Upper lobe of left lung (tissue), 6 donors: ENCODE measurements around the gene LRRC37A3. TPM values are rescaled to one million over a fixed set of nuclear protein-coding genes. Genes with fewer than 3 reads are reported as not detected.
"Not testable (repeated sequence)": the region's sequence is repeated elsewhere in the genome, so short reads cannot be mapped to it uniquely, and the experiment has no call there.

Experiments
- ATAC-seq, 2 donors: fragments of 200-7000 bp; cut with Tn5 transposase; one replicate each; pipeline ENCODE4 v1.9.1; 2022; ENCODE audit warnings: mild to moderate bottlenecking in 2 of 2, moderate library complexity in 2 of 2; ENCODE audit not compliant: low FRiP score in 2 of 2
- DNase-seq, 2 donors: peaks; one replicate each; pipeline ENCODE4 v3.0.0-alpha.2; 2019 to 2020
- H3K27ac ChIP-seq, 4 donors: fragments of 200-600 bp; sonication (generic); one replicate each; pipeline ENCODE4 v1.5.1; 2016 to 2019
- H3K27me3 ChIP-seq, 4 donors: fragments of 200-600 bp; sonication (generic); one replicate each; pipeline ENCODE4 v1.5.1; 2017 to 2019
- H3K36me3 ChIP-seq, 4 donors: fragments of 200-600 bp; sonication (generic); one replicate each; pipeline ENCODE4 v1.5.1; 2016 to 2019
- H3K4me1 ChIP-seq, 4 donors: fragments of 200-600 bp; sonication (generic); one replicate each; pipeline ENCODE4 v1.5.1; 2018 to 2019
- H3K4me3 ChIP-seq, 4 donors: fragments of 200-600 bp; sonication (generic); one replicate each; pipeline ENCODE4 v1.5.1; 2017 to 2019; ENCODE audit warnings: mild to moderate bottlenecking in 2 of 4, moderate library complexity in 1 of 4
- H3K9me3 ChIP-seq, 4 donors: fragments of 200-600 bp; sonication (generic); one replicate each; pipeline ENCODE4 v1.5.1; 2018 to 2019
- POLR2A ChIP-seq, 4 donors: fragments of 450-650 bp; IDR thresholded peaks; one replicate each; pipeline ENCODE4 v1.5.1; 2016 to 2017; ENCODE audit warnings: antibody characterized with exemption in 4 of 4, mild to moderate bottlenecking in 2 of 4
- POLR2AphosphoS5 ChIP-seq, 2 donors: sonication (generic); formaldehyde crosslinking; IDR thresholded peaks; one replicate each; pipeline ENCODE4 v1.5.1; 2017; ENCODE audit warnings: antibody characterized with exemption in 2 of 2
- WGBS, 2 donors: methylation state at CpG; one replicate each; pipeline ENCODE4 v1.1.5; 2017 to 2018; 5-methylcytosine and 5-hydroxymethylcytosine counted together
- total RNA-seq, 6 donors: library from RNA; depleted of rRNA in 4 of 6; stranded (reverse); fragments of >200 nt in 4 of 6; gene quantifications; one replicate each; pipeline versions ENCODE4 v1.1.0 to v1.2.1, GENCODE V29; 2016 to 2021
- TF ChIP-seq, protein P1 (sequence below), 6 experiments: fragments of 450-650 bp in 4 of 6; fragments of 200-600 bp in 2 of 6; sonication (generic) in 2 of 6; IDR thresholded peaks; one replicate each; pipeline ENCODE4 v1.5.1; 2016 to 2019; ENCODE audit warnings: antibody characterized with exemption in 6 of 6
- donor health status: DM: no; HTN: no; CAD: no; lungs with moderate emphysema.
- donor health status: DM: no; HTN: yes; CAD: no; lungs with severe emphysema.

Gene LRRC37A3
- total RNA-seq, 6 donors from 2014 or later: 4.0 to 13.6 (median 10.4) TPM

DNA sequence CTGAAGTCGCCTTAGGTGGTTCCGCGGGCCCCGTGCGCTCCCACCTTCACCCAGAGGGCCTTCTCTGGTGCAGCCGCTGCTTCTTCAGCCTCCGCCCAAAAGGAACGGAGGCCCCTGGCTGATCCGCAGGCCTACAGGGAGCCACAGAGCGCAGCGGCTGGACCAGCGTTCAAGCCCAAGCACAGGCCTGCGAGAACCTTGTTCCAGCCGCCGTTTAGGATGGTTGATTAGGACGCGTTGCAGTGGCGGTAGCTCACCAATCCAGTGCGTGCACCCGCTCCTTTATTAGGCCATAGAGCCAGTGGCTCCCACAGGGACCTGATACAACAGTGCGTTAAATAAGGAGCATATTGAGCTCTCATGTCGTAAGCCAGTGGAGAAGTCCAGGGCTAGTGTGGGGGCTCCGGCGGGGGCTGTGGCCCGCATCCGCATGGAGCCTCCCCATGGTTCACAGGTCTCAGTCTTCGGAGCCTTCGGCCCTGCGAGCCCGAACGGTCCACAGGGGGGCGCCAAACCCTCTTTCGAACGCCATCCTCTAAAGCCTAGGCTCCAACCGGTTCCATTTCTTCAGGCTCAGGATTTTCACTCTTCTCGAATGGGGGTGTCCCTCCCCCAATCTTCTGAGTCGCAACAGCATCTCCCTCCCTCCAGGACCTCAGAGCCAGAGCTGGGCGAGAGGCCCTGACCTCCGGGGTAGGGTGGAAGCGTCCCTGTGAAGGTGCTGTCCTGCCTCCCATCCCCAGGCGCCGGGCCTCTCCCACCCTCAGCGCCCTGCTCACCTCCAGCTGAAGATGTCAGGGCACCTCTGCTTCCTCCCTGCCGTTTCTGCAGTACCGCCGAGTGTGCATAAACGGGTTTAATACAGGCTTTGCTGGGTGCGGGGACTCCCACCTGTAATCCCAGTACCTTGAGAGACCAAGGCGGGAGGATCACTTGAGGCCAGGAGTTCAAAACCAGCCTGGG is 71.5 kb downstream of the LRRC37A3 start:
- H3K4me1 ChIP-seq, H3K4me3 ChIP-seq, H3K27me3 ChIP-seq, H3K27ac ChIP-seq, H3K9me3 ChIP-seq, H3K36me3 ChIP-seq: not testable (repeated sequence)
- WGBS, 2 donors: 33 to 56% methylated on average over 21 to 45 of the region's 49 CpGs
- ATAC-seq (peak; percentile 89), DNase-seq (peak; percentile 79 to 94)
- TF ChIP-seq, protein P1, sequence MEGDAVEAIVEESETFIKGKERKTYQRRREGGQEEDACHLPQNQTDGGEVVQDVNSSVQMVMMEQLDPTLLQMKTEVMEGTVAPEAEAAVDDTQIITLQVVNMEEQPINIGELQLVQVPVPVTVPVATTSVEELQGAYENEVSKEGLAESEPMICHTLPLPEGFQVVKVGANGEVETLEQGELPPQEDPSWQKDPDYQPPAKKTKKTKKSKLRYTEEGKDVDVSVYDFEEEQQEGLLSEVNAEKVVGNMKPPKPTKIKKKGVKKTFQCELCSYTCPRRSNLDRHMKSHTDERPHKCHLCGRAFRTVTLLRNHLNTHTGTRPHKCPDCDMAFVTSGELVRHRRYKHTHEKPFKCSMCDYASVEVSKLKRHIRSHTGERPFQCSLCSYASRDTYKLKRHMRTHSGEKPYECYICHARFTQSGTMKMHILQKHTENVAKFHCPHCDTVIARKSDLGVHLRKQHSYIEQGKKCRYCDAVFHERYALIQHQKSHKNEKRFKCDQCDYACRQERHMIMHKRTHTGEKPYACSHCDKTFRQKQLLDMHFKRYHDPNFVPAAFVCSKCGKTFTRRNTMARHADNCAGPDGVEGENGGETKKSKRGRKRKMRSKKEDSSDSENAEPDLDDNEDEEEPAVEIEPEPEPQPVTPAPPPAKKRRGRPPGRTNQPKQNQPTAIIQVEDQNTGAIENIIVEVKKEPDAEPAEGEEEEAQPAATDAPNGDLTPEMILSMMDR (IDR thresholded peaks at IDR 0.05): peak; percentile 56 to 71 (median 68)

DNA sequence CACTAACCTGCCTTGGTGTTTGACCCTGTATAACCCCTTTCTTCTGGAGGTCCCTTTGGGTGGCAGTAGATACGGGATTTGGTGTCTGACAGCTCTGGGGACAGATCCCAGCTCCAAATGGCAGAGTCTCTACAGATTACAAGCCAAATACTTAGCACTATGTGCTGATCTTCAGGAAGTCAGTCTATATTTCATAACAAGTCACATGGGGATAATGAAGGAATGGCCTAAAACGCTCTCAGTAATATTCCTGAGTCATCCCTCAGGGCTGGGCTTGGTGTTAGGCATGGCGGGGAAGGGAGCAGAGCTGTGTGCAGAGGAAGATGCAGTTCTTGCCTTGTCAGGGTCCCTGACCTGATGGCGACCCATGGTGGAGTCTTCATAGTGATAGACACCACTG is 72.4 kb downstream of the LRRC37A3 start:
- H3K36me3 ChIP-seq, H3K4me1 ChIP-seq, H3K4me3 ChIP-seq, H3K27ac ChIP-seq, H3K9me3 ChIP-seq, H3K27me3 ChIP-seq: not testable (repeated sequence)
- 55% methylated on average over 3 of the region's 4 CpGs; no CpG with 5 or more reads in 1 of the 2 donors for WGBS, 2 donors
- DNase-seq: peak in 1 of 2 donors; percentile 35
- ATAC-seq: peak; percentile 81 to 94

DNA sequence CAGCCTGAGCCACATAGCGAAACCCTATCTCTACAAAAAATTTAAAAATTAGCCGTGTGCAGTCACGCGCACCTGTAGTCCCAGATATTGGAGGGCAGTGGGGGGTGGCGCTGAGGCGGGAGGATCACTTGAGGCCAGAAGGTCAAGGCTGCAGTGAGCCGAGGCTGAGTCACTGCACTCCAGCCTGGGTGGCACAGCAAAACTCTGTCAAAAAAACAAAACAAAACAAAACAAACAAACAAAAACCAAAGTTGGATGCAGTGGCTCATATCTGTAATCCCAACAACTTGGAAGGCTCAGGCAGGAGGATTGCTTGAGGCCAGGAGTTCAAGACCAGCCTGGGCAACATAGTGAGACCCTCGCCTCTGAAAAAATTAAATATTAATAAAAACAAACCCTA is 75.4 kb downstream of the LRRC37A3 start:
- not testable (repeated sequence) for H3K27me3 ChIP-seq, H3K9me3 ChIP-seq, H3K36me3 ChIP-seq, H3K4me1 ChIP-seq, H3K27ac ChIP-seq, DNase-seq, H3K4me3 ChIP-seq, ATAC-seq
- 84 to 91% methylated on average over 7 to 8 of the region's 8 CpGs for WGBS, 2 donors

DNA sequence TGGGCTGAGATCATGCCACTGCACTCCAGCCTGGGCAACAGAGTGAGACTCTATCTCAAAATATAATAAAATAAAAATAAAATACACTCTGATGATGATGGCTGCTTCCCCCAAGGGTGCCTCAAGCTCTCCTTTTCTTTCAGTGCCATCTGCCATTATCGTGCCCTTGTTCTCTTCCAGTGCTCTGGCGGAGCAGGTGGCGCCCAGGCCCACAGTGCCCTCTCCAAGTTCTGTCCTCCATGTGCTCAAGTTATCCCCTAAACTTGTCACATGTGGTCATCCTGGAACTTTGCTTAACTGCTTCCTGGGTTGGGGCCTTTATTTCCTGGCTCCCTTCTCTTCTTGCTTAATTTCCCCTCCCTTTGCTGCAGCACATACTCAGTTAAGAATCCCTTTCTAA is 76.4 kb downstream of the LRRC37A3 start:
- not testable (repeated sequence) for DNase-seq, H3K27me3 ChIP-seq, H3K4me3 ChIP-seq, ATAC-seq, H3K27ac ChIP-seq, H3K36me3 ChIP-seq, H3K9me3 ChIP-seq, H3K4me1 ChIP-seq
- 87 to 94% methylated on average over 3 of the region's 3 CpGs for WGBS, 2 donors

DNA sequence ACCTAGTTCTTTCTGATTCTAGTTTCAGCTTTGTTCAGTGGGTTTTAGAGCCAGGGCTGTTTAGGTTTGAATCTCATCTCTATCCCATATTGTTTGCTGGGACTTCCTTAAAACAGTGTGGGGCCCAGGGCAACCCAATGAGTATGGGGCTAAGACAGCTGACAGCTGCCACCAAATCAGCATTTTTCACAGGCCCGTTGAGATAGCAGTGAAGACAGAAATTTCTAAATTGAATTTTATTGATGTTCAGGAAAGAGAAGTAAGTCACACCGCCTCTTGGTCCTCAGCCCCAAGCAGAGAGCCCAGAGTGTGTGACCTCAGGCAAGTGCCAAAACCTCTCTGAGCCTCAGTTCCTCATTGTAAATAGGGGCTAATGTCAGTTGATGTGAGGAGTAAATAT is 78.3 kb downstream of the LRRC37A3 start:
- H3K36me3 ChIP-seq, H3K9me3 ChIP-seq, H3K27ac ChIP-seq: not testable (repeated sequence)

DNA sequence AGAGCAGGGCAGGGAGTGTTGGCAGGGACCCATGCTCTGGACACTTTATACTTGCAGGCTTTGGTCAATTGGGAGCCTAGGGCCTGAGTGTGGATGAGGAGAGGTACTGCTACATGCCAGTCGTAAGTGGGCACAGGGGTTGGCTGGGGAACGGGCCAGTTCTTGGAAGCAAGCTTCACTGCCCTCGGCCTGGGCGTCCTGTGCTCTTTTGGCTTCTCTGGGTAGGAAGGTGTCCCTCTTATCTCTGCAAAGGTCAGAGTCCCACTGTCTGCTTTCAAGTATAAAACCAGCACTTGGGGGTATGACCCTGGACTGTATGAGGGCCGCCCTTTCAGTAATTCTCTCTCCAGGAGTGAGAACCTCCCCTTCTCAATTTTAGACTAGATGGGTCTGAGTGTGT is 80.8 kb downstream of the LRRC37A3 start:
- H3K27ac ChIP-seq, H3K36me3 ChIP-seq, ATAC-seq, H3K27me3 ChIP-seq, H3K9me3 ChIP-seq, H3K4me3 ChIP-seq, DNase-seq: not testable (repeated sequence)
- 93 to 97% methylated on average over 3 to 5 of the region's 5 CpGs for WGBS, 2 donors
- peaks cover 10 to 15% (median 10%) of the 10 kb centered on the region in 4 donors for H3K4me1 ChIP-seq

More for the DNA sequence above, 78.3 kb downstream of the LRRC37A3 start:
- peak in 1 of 2 donors; percentile 12 for ATAC-seq
- H3K4me1 ChIP-seq, H3K27me3 ChIP-seq, H3K4me3 ChIP-seq: not testable (repeated sequence)
- WGBS, 2 donors: 51 to 62% methylated on average over 2 of the region's 2 CpGs
- DNase-seq: peak in 1 of 2 donors; percentile 21

DNA sequence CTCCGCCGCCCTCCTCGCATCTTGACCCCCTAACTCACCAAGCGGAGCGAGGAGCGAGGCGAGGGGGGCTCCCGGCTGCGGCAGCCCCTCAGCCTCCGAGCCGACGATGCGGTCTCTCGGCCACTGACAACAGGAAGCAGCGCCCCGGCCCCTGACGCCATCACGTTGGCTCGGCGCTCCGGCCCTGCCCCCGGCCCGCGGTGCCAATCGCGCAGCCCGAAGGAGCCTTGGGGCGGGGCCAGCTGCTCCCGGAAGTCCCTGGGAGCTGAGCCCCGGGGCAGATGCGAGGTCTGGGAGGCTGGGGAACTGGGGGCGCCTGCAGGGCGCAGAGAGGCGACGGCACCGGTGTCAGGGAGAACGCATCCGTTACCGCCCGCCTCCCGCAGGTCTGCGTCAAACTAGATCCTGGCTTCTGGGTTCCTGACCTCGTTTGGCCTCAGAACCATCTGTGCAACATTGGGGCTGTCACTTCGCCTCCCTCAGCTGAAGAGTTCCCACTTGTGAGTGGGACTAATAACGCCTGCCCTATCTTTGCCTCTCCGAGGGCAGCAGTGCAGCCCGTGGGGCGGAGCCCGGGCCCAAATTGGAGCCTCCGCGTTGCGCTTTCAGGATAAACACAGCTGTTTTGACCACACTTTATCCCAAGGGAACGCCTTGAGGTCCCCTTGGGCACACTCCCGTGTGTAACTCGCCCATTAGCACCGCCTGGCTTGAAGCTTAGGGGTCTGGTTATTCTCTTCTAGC is 82.1 kb downstream of the LRRC37A3 start:
- 0 to 1% methylated on average over 14 to 21 of the region's 56 CpGs for whole genome bisulfite sequencing, 2 donors
- H3K4me1 ChIP-seq: peaks cover 10 to 16% (median 10%) of the 10 kb centered on the region in 4 donors
- peak; percentile 97 for ATAC-seq
- not testable (repeated sequence) for H3K9me3 ChIP-seq, H3K27me3 ChIP-seq, H3K36me3 ChIP-seq
- TF ChIP-seq POLR2A (IDR thresholded peaks at IDR 0.05) (peak in 3 of 4 donors; percentile 87 to 96 (median 95)), POLR2AphosphoS5 (IDR thresholded peaks at IDR 0.05) (peak; percentile 76 to 94)
- TF ChIP-seq, protein P1 (IDR thresholded peaks at IDR 0.05): peak in 1 of 6 experiments; percentile 13
- H3K4me3 ChIP-seq: peak overlapping the region; percentile 52 to 74 (median 68)
- peak overlapping the region; percentile 87 to 98 (median 92) for H3K27ac ChIP-seq
- peak; percentile 92 to 97 for DNase-seq

DNA sequence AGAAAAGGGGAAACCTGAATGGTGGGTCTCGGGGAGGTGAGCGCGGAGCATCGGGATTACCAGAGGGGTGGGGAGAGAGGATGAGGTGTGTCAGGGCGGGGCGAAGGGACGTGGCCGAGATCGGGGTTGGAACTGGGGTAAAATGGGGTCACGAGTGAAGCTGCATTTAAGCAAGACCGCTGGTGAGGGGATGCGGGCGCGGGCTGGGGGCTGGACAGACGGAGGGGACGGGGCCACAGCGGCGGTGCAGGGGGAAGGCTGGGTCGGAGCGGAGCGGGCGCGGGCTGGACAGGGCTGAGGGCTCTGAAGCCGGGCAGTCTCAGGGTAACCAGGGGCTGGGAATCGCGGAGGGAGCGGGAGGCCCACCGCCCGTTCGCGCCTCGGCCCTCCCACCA is 82.7 kb downstream of the LRRC37A3 start:
- ATAC-seq: peak; percentile 30 to 63
- peak overlapping the region; percentile 87 to 98 (median 92) for H3K27ac ChIP-seq
- H3K27me3 ChIP-seq, H3K9me3 ChIP-seq, H3K36me3 ChIP-seq: not testable (repeated sequence)
- peak overlapping the region; percentile 52 to 74 (median 68) for H3K4me3 ChIP-seq
- peaks cover 10 to 16% (median 10%) of the 10 kb centered on the region in 4 donors for H3K4me1 ChIP-seq
- WGBS, 2 donors: 0 to 3% methylated on average over 18 to 23 of the region's 32 CpGs
- peak in 1 of 2 donors; percentile 38 for DNase-seq
